PC-3 (cell line): ENCODE data around the gene SOX1. TPM values are rescaled to one million over a fixed set of nuclear protein-coding genes. Genes with fewer than 3 reads are reported as not detected.

Experiments used
- ATAC-seq: fragments of 200-7000 bp; cut with Tn5 transposase; 2 replicates; pipeline ENCODE4 v1.9.1; 2020; ENCODE audit warnings: mild to moderate bottlenecking, moderate library complexity
- BruUV-seq: library from RNA; stranded (reverse); fragments of 400-500 nt; replicated peaks from 2 replicates; lab custom pipeline; 2021; lab: Mats Ljungman, UMichigan
- CTCF ChIA-PET: fragments of 300-600 bp; sonication (Branson Sonifier 250); formaldehyde crosslinking; loops from one replicate; lab custom pipeline; 2022; ENCODE audit warnings: antibody characterized with exemption; lab: Charles Lee
- POLR2A ChIA-PET: fragments of 300-600 bp; sonication (Branson Sonifier 250); formaldehyde crosslinking; loops from one replicate; lab custom pipeline; 2022; ENCODE audit warnings: antibody characterized with exemption; ENCODE audit not compliant: unreplicated experiment; lab: Charles Lee
- DNase-seq: peaks from one replicate; pipeline ENCODE4 v3.0.0-alpha.2; 2015
- H2AFZ ChIP-seq: fragments of 300-600 bp; sonication (generic); 2 replicates; pipeline ENCODE4 v1.6.0; 2016; ENCODE audit warnings: antibody characterized with exemption, low read length
- H3F3A ChIP-seq: fragments of 300-600 bp; sonication (generic); one replicate; pipeline ENCODE4 v1.6.0; 2017; ENCODE audit warnings: antibody characterized with exemption, low read length, control low read depth, mild to moderate bottlenecking; ENCODE audit not compliant: unreplicated experiment
- H3K27ac ChIP-seq: fragments of 300-600 bp; sonication (generic); 2 replicates; pipeline ENCODE4 v1.5.1; 2016; ENCODE audit warnings: mild to moderate bottlenecking, low read length
- H3K27me3 ChIP-seq: fragments of 300-600 bp; sonication (generic); 2 replicates; pipeline ENCODE4 v1.6.1; 2016; ENCODE audit warnings: low read length, mixed read lengths
- H3K36me3 ChIP-seq: fragments of 300-600 bp; sonication (generic); 2 replicates; pipeline ENCODE4 v1.6.1; 2016; ENCODE audit warnings: low read depth, mixed run types, low read length, mixed read lengths
- H3K4me1 ChIP-seq: fragments of 300-600 bp; sonication (generic); 2 replicates; pipeline ENCODE4 v1.5.1; 2016; ENCODE audit warnings: low read length; ENCODE audit not compliant: insufficient read depth
- H3K4me2 ChIP-seq: fragments of 300-600 bp; sonication (generic); 2 replicates; pipeline ENCODE4 v1.6.0; 2016; ENCODE audit warnings: low read length
- H3K4me3 ChIP-seq: fragments of 300-600 bp; sonication (generic); 2 replicates; pipeline ENCODE4 v1.5.1; 2016; ENCODE audit warnings: mild to moderate bottlenecking, low read length, mixed read lengths
- H3K79me2 ChIP-seq: fragments of 300-600 bp; sonication (generic); 2 replicates; pipeline ENCODE4 v1.6.1; 2017; ENCODE audit warnings: low read length, mixed read lengths
- H3K9ac ChIP-seq: fragments of 300-600 bp; sonication (generic); 2 replicates; pipeline ENCODE4 v1.6.0; 2016; ENCODE audit warnings: mild to moderate bottlenecking, low read length
- H3K9me2 ChIP-seq: fragments of 300-600 bp; sonication (generic); replicated peaks from 2 replicates; pipeline ENCODE4 v1.6.1; 2016; ENCODE audit warnings: mixed run types, low read length, mixed read lengths
- H3K9me3 ChIP-seq: fragments of 300-600 bp; sonication (generic); 2 replicates; pipeline ENCODE4 v1.6.1; 2016; ENCODE audit warnings: low read length, mixed read lengths
- H4K20me1 ChIP-seq: fragments of 300-600 bp; sonication (generic); 2 replicates; pipeline ENCODE4 v1.6.1; 2016; ENCODE audit warnings: low read length, mixed read lengths
- CTCF ChIP-seq: fragments of 300-600 bp; sonication (generic); conservative IDR thresholded peaks from 2 replicates; pipeline ENCODE4 v1.5.1; 2017; ENCODE audit warnings: antibody characterized with exemption, low read depth, mild to moderate bottlenecking, low read length
- EZH2 ChIP-seq: fragments of 300-600 bp; sonication (generic); IDR thresholded peaks from one replicate; pipeline ENCODE4 v1.6.1; 2017; ENCODE audit warnings: antibody characterized with exemption, mild to moderate bottlenecking, low read length; ENCODE audit not compliant: unreplicated experiment
- EZH2phosphoT487 ChIP-seq: fragments of 300-600 bp; sonication (generic); IDR thresholded peaks from 2 replicates; pipeline ENCODE4 v1.6.1; 2018; ENCODE audit warnings: mild to moderate bottlenecking, antibody characterized with exemption, low read length, borderline replicate concordance
- intact Hi-C: fragments of 100-400 bp; cut with micrococcal nuclease; formaldehyde crosslinking; loops from 2 replicates; pipeline ENCODE4 v1.9.0; 2023
- total RNA-seq: library from RNA; depleted of rRNA; stranded (reverse); fragments of >200 nt; gene quantifications from 2 replicates; pipeline ENCODE4 v1.2.3, GENCODE V29; 2014

The SOX1 gene
- total RNA-seq, 1 experiment from 2014 or later: not detected

- BruUV-seq: no TSS peak
- H3K27ac ChIP-seq: no peak overlapping the region
- H3K9ac ChIP-seq: no peak overlapping the region
- H3K9me2 ChIP-seq: no peaks in the 10 kb centered on the region
- no peaks in the 10 kb centered on the region for H3F3A ChIP-seq
- CTCF ChIA-PET: no interaction called here
- POLR2A ChIA-PET: no interaction called here
- intact Hi-C loops: no loop called here
- H3K79me2 ChIP-seq: no peaks in the 10 kb centered on the region
- H3K4me1 ChIP-seq: no peaks in the 10 kb centered on the region
- no peaks in the 10 kb centered on the region for H4K20me1 ChIP-seq
- H3K4me3 ChIP-seq: no peak overlapping the region
- H3K36me3 ChIP-seq: no peaks in the 10 kb centered on the region
- no peak overlapping the region for H3K4me2 ChIP-seq
- TF ChIP-seq CTCF (no peak), EZH2phosphoT487 (no peak), EZH2 (no peak)
- DNase-seq: no peak
- H3K27me3 ChIP-seq: peaks cover 62% of the 10 kb centered on the region
- no peaks in the 10 kb centered on the region for H3K9me3 ChIP-seq
- no peak for ATAC-seq
- H2AFZ ChIP-seq: no peak overlapping the region
Observed at GRCh38 chr13:112117258-112117954, 50.5 kb downstream of the SOX1 start.

DNA sequence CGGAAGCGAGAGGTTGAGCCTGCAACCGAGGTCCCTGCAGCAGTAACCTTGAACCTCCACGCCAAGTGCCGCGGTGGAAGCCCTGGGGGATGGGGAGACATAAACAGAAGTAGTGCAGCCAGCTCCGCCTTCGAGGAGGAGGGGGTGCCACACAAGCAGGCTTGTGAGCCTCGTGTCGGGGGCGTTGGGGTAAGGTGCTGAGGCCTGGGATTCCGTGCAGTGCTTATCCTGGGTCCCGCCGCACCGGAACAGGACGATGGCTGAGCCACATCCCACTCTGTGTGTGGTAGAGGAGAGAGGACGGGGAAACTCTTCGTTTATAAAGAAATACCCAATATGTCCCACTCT is 51.0 kb downstream of the SOX1 start:
- H3K9me2 ChIP-seq: no peaks in the 10 kb centered on the region
- intact Hi-C loops: no loop called here
- peaks cover 64% of the 10 kb centered on the region for H3K27me3 ChIP-seq
- H3K4me1 ChIP-seq: no peaks in the 10 kb centered on the region
- ChIA-PET POLR2A (no interaction called here), CTCF (no interaction called here)
- no peaks in the 10 kb centered on the region for H3F3A ChIP-seq
- H3K27ac ChIP-seq: no peak overlapping the region
- no peaks in the 10 kb centered on the region for H3K9me3 ChIP-seq
- no peaks in the 10 kb centered on the region for H4K20me1 ChIP-seq
- H3K4me2 ChIP-seq: no peak overlapping the region
- DNase-seq: no peak
- TF ChIP-seq EZH2phosphoT487 (no peak), CTCF (no peak), EZH2 (no peak)
- no peaks in the 10 kb centered on the region for H3K79me2 ChIP-seq
- no peak overlapping the region for H3K9ac ChIP-seq
- BruUV-seq: no TSS peak
- ATAC-seq: no peak
- H2AFZ ChIP-seq: no peak overlapping the region
- H3K36me3 ChIP-seq: no peaks in the 10 kb centered on the region
- no peak overlapping the region for H3K4me3 ChIP-seq

DNA sequence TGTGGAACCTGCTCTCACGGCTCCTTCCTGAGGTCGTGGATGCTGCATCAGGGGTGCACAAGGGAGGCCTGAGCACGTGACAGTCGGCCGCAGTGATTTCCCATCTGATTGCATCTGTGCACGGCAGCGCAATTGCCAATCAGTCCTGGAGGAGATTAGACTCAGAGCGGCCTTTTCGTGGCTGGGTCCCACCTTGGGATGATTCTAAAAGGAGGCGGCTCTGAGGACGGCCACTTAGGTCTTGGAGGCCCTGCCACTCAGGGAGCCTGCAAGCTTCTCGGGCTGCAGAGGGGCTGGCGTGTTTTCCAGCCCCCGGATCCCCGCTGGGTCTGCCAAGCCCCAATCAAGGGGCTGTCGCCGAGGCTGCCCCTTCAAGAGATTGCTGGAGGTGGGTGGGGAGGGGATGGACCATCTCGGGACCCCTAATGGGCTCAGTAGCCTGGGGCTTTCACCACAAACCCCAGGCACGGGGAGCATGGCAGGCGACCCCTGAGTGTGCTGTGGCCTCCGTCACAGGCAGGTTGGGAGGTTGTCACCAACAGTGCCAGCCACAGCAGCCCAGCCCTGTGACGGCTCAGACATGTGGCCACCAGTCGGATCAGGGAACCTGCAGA is 51.6 kb downstream of the SOX1 start:
- TF ChIP-seq EZH2phosphoT487: no peak
- no peak for TF ChIP-seq CTCF
- TF ChIP-seq EZH2: no peak
- Histone ChIP-seq H3K9me3 (no peaks in the 10 kb centered on the region), H3K4me1 (no peaks in the 10 kb centered on the region), H3K4me3 (no peak overlapping the region), H3K4me2 (no peak overlapping the region), H3K9ac (no peak overlapping the region), H2AFZ (no peak overlapping the region), H3K27ac (no peak overlapping the region), H3K79me2 (no peaks in the 10 kb centered on the region), H4K20me1 (no peaks in the 10 kb centered on the region), H3K36me3 (no peaks in the 10 kb centered on the region), H3F3A (no peaks in the 10 kb centered on the region), H3K27me3 (peaks cover 69% of the 10 kb centered on the region), H3K9me2 (no peaks in the 10 kb centered on the region)
- ATAC-seq: no peak
- no peak for DNase-seq
- CTCF ChIA-PET: no interaction called here
- BruUV-seq: no TSS peak
- POLR2A ChIA-PET: no interaction called here
- intact Hi-C loops: no loop called here
